H1 (cell line): ENCODE measurements around the gene PTEN. TPM values are rescaled to one million over a fixed set of nuclear protein-coding genes. Genes with fewer than 3 reads are reported as not detected.

Source experiments
- CTCF ChIA-PET: fragments of 300-600 bp; sonication (Branson Sonifier 250); formaldehyde crosslinking; loops from one replicate; lab custom pipeline; 2021; ENCODE audit not compliant: partially characterized antibody; lab: Charles Lee
- POLR2A ChIA-PET: fragments of 300-600 bp; sonication (Branson Sonifier 250); formaldehyde crosslinking; loops from one replicate; lab custom pipeline; 2021; ENCODE audit warnings: inconsistent platforms; ENCODE audit not compliant: partially characterized antibody; lab: Charles Lee
- DNase-seq, 2 experiments: peaks; one replicate each; pipeline versions ENCODE4 v3.0.0 to v3.0.0-alpha.2; 2010 to 2022; ENCODE audit warnings: low spot score in 2 of 2, low read depth in 1 of 2, mixed read lengths in 1 of 2
- FAIRE-seq: peaks from 2 replicates; lab custom pipeline; 2011; peaks lifted over from hg19 to GRCh38; lab: Jason Lieb, UNC
- H2AFZ ChIP-seq: 2 replicates; pipeline ENCODE4 v1.8.1; 2012; ENCODE audit warnings: low read length, inconsistent platforms
- H2AK5ac ChIP-seq: 2 replicates; pipeline ENCODE4 v1.6.1; 2013; ENCODE audit warnings: low read depth, low read length
- H2BK120ac ChIP-seq: replicated peaks from 2 replicates; pipeline ENCODE3; 2013; ENCODE audit warnings: low read depth, low read length, inconsistent platforms
- H2BK12ac ChIP-seq: 2 replicates; pipeline ENCODE4 v1.6.1; 2013; ENCODE audit warnings: low read depth, low read length
- H2BK15ac ChIP-seq: 2 replicates; pipeline ENCODE4 v1.6.1; 2013; ENCODE audit warnings: low read length
- H2BK20ac ChIP-seq: 2 replicates; pipeline ENCODE4 v1.6.1; 2013; ENCODE audit warnings: low read length
- H2BK5ac ChIP-seq: 2 replicates; pipeline ENCODE4 v1.6.1; 2013; ENCODE audit warnings: low read depth, low read length
- H3K14ac ChIP-seq: 2 replicates; pipeline ENCODE4 v1.6.1; 2013; ENCODE audit warnings: inconsistent platforms; ENCODE audit not compliant: insufficient read length
- H3K18ac ChIP-seq: 2 replicates; pipeline ENCODE4 v1.6.1; 2013; ENCODE audit warnings: low read length; ENCODE audit errors: extremely low read depth
- H3K23ac ChIP-seq: 2 replicates; pipeline ENCODE4 v1.6.1; 2013; ENCODE audit warnings: inconsistent platforms; ENCODE audit not compliant: insufficient read length
- H3K23me2 ChIP-seq: 2 replicates; pipeline ENCODE4 v1.6.1; 2013; ENCODE audit warnings: low read depth, low read length
- H3K27ac ChIP-seq: 2 replicates; pipeline ENCODE4 v1.6.1; 2011; ENCODE audit warnings: low read depth, low read length, inconsistent platforms
- H3K27me3 ChIP-seq, 4 experiments: replicated peaks in 1 of 4; 1 replicate in 1 of 4; 2 replicates in 3 of 4; pipeline versions ENCODE4 v1.6.1 to v1.8.1; 2011 to 2013; ENCODE audit warnings: low read length in 3 of 4, mild to moderate bottlenecking in 3 of 4, inconsistent platforms in 2 of 4, mixed read lengths in 2 of 4, moderate library complexity in 1 of 4; ENCODE audit not compliant: control insufficient read depth in 3 of 4, insufficient read depth in 3 of 4; ENCODE audit errors: extremely low read depth in 1 of 4
- H3K36me3 ChIP-seq, 4 experiments: 2 replicates each; pipeline versions ENCODE4 v1.6.1 to v1.8.1; 2011 to 2013; ENCODE audit warnings: mild to moderate bottlenecking in 4 of 4, low read length in 3 of 4, moderate library complexity in 2 of 4, control low read depth in 1 of 4, inconsistent platforms in 1 of 4; ENCODE audit not compliant: insufficient read depth in 4 of 4, control insufficient read depth in 2 of 4
- H3K4ac ChIP-seq: replicated peaks from 2 replicates; pipeline ENCODE3; 2013; ENCODE audit warnings: low read length, low read depth, mixed read lengths, inconsistent platforms; ENCODE audit not compliant: insufficient read length
- H3K4me1 ChIP-seq, 4 experiments: replicated peaks in 1 of 4; 1 replicate in 1 of 4; 2 replicates in 3 of 4; pipeline versions ENCODE4 v1.6.1 to v1.8.1; 2011 to 2013; ENCODE audit warnings: low read length in 3 of 4, inconsistent platforms in 2 of 4, mixed read lengths in 1 of 4; ENCODE audit not compliant: insufficient read depth in 4 of 4, control insufficient read depth in 3 of 4
- H3K4me2 ChIP-seq, 2 experiments: 2 replicates each; pipeline versions ENCODE4 v1.6.1 to v1.8.1; 2011 to 2013; ENCODE audit warnings: low read depth in 2 of 2, low read length in 2 of 2, control low read depth in 1 of 2, inconsistent platforms in 1 of 2, mild to moderate bottlenecking in 1 of 2; ENCODE audit not compliant: insufficient read depth in 1 of 2
- H3K4me3 ChIP-seq, 4 experiments: fragments of 200-600, 300-600 bp in 1 of 4; sonication (generic), shearing (Covaris generic), sonication (Bioruptor Twin) in 1 of 4; 2 replicates each; pipeline versions ENCODE4 v1.5.1 to v1.8.1; 2011 to 2016; ENCODE audit warnings: low read length in 4 of 4, low read depth in 3 of 4, control low read depth in 2 of 4, inconsistent platforms in 2 of 4, mild to moderate bottlenecking in 2 of 4, mixed read lengths in 1 of 4, moderate library complexity in 1 of 4; ENCODE audit not compliant: insufficient read depth in 2 of 4; ENCODE audit errors: extremely low read depth in 1 of 4
- H3K56ac ChIP-seq: replicated peaks from 2 replicates; pipeline ENCODE3; 2013; ENCODE audit warnings: low read depth, mild to moderate bottlenecking, mixed read lengths, low read length, inconsistent platforms; ENCODE audit not compliant: insufficient read length
- H3K79me1 ChIP-seq: 2 replicates; pipeline ENCODE4 v1.6.1; 2013; ENCODE audit warnings: low read depth, low read length, control low read depth
- H3K79me2 ChIP-seq, 2 experiments: 2 replicates each; pipeline versions ENCODE4 v1.6.1 to v1.8.1; 2012 to 2013; ENCODE audit warnings: low read length in 2 of 2, mild to moderate bottlenecking in 2 of 2, inconsistent platforms in 1 of 2; ENCODE audit not compliant: insufficient read depth in 2 of 2, control insufficient read depth in 1 of 2
- H3K9ac ChIP-seq, 4 experiments: replicated peaks in 1 of 4; 1 replicate in 1 of 4; 2 replicates in 3 of 4; pipeline versions ENCODE4 v1.6.1 to v1.8.1; 2011 to 2013; ENCODE audit warnings: low read depth in 3 of 4, low read length in 3 of 4, control low read depth in 2 of 4, mild to moderate bottlenecking in 2 of 4, moderate library complexity in 2 of 4, inconsistent platforms in 1 of 4; ENCODE audit errors: extremely low read depth in 1 of 4
- H3K9me3 ChIP-seq, 2 experiments: 2 replicates each; pipeline versions ENCODE4 v1.6.1 to v1.8.1; 2012 to 2013; ENCODE audit warnings: mild to moderate bottlenecking in 2 of 2, moderate library complexity in 2 of 2, control low read depth in 1 of 2, inconsistent platforms in 1 of 2, low read depth in 1 of 2, low read length in 1 of 2, mixed read lengths in 1 of 2; ENCODE audit not compliant: insufficient read depth in 2 of 2
- H4K20me1 ChIP-seq, 2 experiments: replicated peaks in 1 of 2; 2 replicates each; pipeline versions ENCODE3 to v1.8.1; 2011 to 2013; ENCODE audit warnings: inconsistent platforms in 2 of 2, low read length in 2 of 2, mild to moderate bottlenecking in 1 of 2; ENCODE audit not compliant: insufficient read depth in 2 of 2, control insufficient read depth in 1 of 2
- H4K5ac ChIP-seq: 2 replicates; pipeline ENCODE4 v1.6.1; 2013; ENCODE audit warnings: low read length, low read depth, mixed read lengths, inconsistent platforms; ENCODE audit not compliant: insufficient read length
- H4K8ac ChIP-seq: 2 replicates; pipeline ENCODE4 v1.8.0; 2013; ENCODE audit warnings: mild to moderate bottlenecking, moderate library complexity, low read length, inconsistent platforms; ENCODE audit not compliant: insufficient read depth; ENCODE audit errors: extremely low read depth
- H4K91ac ChIP-seq: replicated peaks from 2 replicates; pipeline ENCODE3; 2013; ENCODE audit warnings: low read length, mixed read lengths, inconsistent platforms; ENCODE audit not compliant: insufficient read length
- ATF3 ChIP-seq: IDR thresholded peaks from 2 replicates; pipeline ENCODE4 v1.6.1; 2011; ENCODE audit warnings: low read depth, mild to moderate bottlenecking, low read length; ENCODE audit not compliant: insufficient read depth
- CHD2 ChIP-seq: IDR thresholded peaks from 2 replicates; pipeline ENCODE4 v1.6.1; 2012; ENCODE audit warnings: low read length, improper control_type of control experiment
- EGR1 ChIP-seq: IDR thresholded peaks from 2 replicates; pipeline ENCODE4 v1.6.1; 2011; ENCODE audit warnings: low read depth, low read length, borderline replicate concordance
- EP300 ChIP-seq, 2 experiments: IDR thresholded peaks; 1 replicate in 1 of 2; 2 replicates in 1 of 2; pipeline ENCODE4 v1.6.1; 2011 to 2012; ENCODE audit warnings: low read depth in 2 of 2, low read length in 2 of 2, mild to moderate bottlenecking in 2 of 2, borderline replicate concordance in 1 of 2, inconsistent platforms in 1 of 2, moderate library complexity in 1 of 2
- FOSL1 ChIP-seq: IDR thresholded peaks from 2 replicates; pipeline ENCODE4 v1.6.1; 2011; ENCODE audit warnings: mild to moderate bottlenecking, low read depth, low read length, moderate library complexity; ENCODE audit not compliant: insufficient read depth
- GABPA ChIP-seq: IDR thresholded peaks from 2 replicates; pipeline ENCODE4 v1.6.1; 2011; ENCODE audit warnings: mild to moderate bottlenecking, low read length, moderate library complexity, borderline replicate concordance; ENCODE audit not compliant: insufficient read depth
- RAD21 ChIP-seq, 2 experiments: IDR thresholded peaks in 1 of 2; conservative IDR thresholded peaks in 1 of 2; 2 replicates each; pipeline ENCODE4 v1.6.1; 2011; ENCODE audit warnings: low read depth in 2 of 2, low read length in 2 of 2, improper control_type of control experiment in 1 of 2, inconsistent platforms in 1 of 2, mild to moderate bottlenecking in 1 of 2, moderate library complexity in 1 of 2
- RNF2 ChIP-seq: fragments of 200-900, 300-1000 bp; sonication (generic); IDR thresholded peaks from 2 replicates; pipeline ENCODE4 v1.7.1; 2016; ENCODE audit warnings: borderline replicate concordance, low read depth, mild to moderate bottlenecking, antibody characterized with exemption, low read length; ENCODE audit not compliant: poor library complexity, severe bottlenecking; ENCODE audit errors: missing control alignments
- SP1 ChIP-seq: IDR thresholded peaks from 2 replicates; pipeline ENCODE4 v1.6.1; 2011; ENCODE audit warnings: low read depth, low read length
- SP2 ChIP-seq: IDR thresholded peaks from 2 replicates; pipeline ENCODE4 v1.6.1; 2012; ENCODE audit warnings: mild to moderate bottlenecking, low read length, inconsistent platforms
- SUZ12 ChIP-seq: fragments of 200-600 bp; sonication (generic); IDR thresholded peaks from 2 replicates; pipeline ENCODE4 v1.6.1; 2012; ENCODE audit warnings: mild to moderate bottlenecking, inconsistent platforms, low read length, moderate library complexity, mixed read lengths
- polyA plus RNA-seq, 7 experiments: library from polyadenylated mRNA; depleted of rRNA in 3 of 7; stranded (reverse) in 5 of 7; unstranded in 2 of 7; fragments of >200 nt in 5 of 7; fragments of 200-250 nt in 2 of 7; gene quantifications; 1 replicate in 5 of 7; 2 replicates in 1 of 7; 4 replicates in 1 of 7; pipeline versions ENCODE4 v1.2.1 to v1.2.3, GENCODE V29; 2011 to 2013; ENCODE audit warnings: missing spikeins in 2 of 7, mixed read lengths in 2 of 7
- total RNA-seq: library from RNA; stranded (reverse); fragmentation: NEBNext Ultra II Directional; extraction: Animal tissue kit (Norgen Biotek cat#: 25700); gene quantifications from 2 replicates; pipeline ENCODE4 v1.2.1, GENCODE V29; 2021
- TF ChIP-seq, protein P1 (sequence below): IDR thresholded peaks from 2 replicates; pipeline ENCODE4 v1.6.1; 2012; ENCODE audit warnings: inconsistent platforms

PTEN gene
- total and polyA plus RNA-seq, 2 of the 8 experiments (the other 6 are each of a cell fraction or from before 2014, with no cell fraction given): 6.3 to 48.7 TPM

GRCh38 chr10:87847550-87847949 lies 15.9 kb upstream of the PTEN start:
- Histone ChIP-seq H3K36me3 (no peaks in the 10 kb centered on the region), H3K4me1 (no peaks in the 10 kb centered on the region), H2BK20ac (no peak overlapping the region), H4K5ac (no peak overlapping the region), H2BK5ac (no peak overlapping the region), H3K56ac (no peak overlapping the region), H2BK15ac (no peak overlapping the region), H3K79me1 (no peaks in the 10 kb centered on the region), H3K27ac (no peak overlapping the region), H2BK12ac (no peak overlapping the region), H3K4me2 (no peak overlapping the region), H3K9ac (no peak overlapping the region), H3K4me3 (no peak overlapping the region), H4K20me1 (no peaks in the 10 kb centered on the region), H3K23me2 (no peaks in the 10 kb centered on the region), H3K4ac (no peak overlapping the region), H4K8ac (no peak overlapping the region), H3K14ac (no peak overlapping the region), H3K9me3 (no peaks in the 10 kb centered on the region), H4K91ac (no peak overlapping the region), H2AK5ac (no peak overlapping the region), H3K27me3 (no peaks in the 10 kb centered on the region), H3K79me2 (no peaks in the 10 kb centered on the region), H3K18ac (no peak overlapping the region), H3K23ac (no peak overlapping the region), H2AFZ (no peak overlapping the region), H2BK120ac (no peak overlapping the region)
- TF ChIP-seq CHD2 (no peak), ATF3 (no peak), RAD21 (IDR thresholded peaks at IDR 0.05 in 1 of 2, conservative IDR thresholded peaks at IDR 0.05 in 1 of 2; ENCODE audit: low read depth in 2 of 2, low read length in 2 of 2) (no peak), SP2 (no peak), FOSL1 (no peak), SUZ12 (no peak), EP300 (IDR thresholded peaks at IDR 0.05; ENCODE audit: borderline replicate concordance in 1 of 2, low read depth in 2 of 2, low read length in 2 of 2) (no peak), GABPA (no peak), SP1 (no peak), EGR1 (no peak), RNF2 (no peak)
- TF ChIP-seq, protein P1, sequence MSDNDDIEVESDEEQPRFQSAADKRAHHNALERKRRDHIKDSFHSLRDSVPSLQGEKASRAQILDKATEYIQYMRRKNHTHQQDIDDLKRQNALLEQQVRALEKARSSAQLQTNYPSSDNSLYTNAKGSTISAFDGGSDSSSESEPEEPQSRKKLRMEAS: no peak
- FAIRE-seq: no peak
- ChIA-PET CTCF (interaction anchor here (1.1 kb wide), 1 partner anchor 29 kb away, joined by 4 read pairs; the partner anchor contains the start of gene ATAD1), POLR2A (interaction anchor here (1.3 kb wide), 1 partner anchor 14 kb away, joined by 3 read pairs; no protein-coding TSS in a partner anchor)
- no peak for DNase-seq
